Endothelial cell of umbilical vein (primary cell): ENCODE results near the gene WAS. TPM values are rescaled to one million over a fixed set of nuclear protein-coding genes. Genes with fewer than 3 reads are reported as not detected.

Experiments
- BruUV-seq: library from RNA; stranded (reverse); fragments of 400-500 nt; replicated peaks from 2 replicates; lab custom pipeline; 2021; lab: Mats Ljungman, UMichigan
- CTCF ChIA-PET: fragments of 300-600, 350-600 bp; sonication (Branson Sonifier 250); formaldehyde crosslinking; loops from one replicate; lab custom pipeline; 2021; ENCODE audit warnings: antibody characterized with exemption, inconsistent platforms; lab: Charles Lee
- POLR2A ChIA-PET: fragments of 300-600, 350-600 bp; sonication (Branson Sonifier 250); formaldehyde crosslinking; loops from one replicate; lab custom pipeline; 2021; ENCODE audit warnings: antibody characterized with exemption, inconsistent platforms; lab: Charles Lee
- DNase-seq: peaks from one replicate; pipeline ENCODE4 v3.0.0-alpha.2; 2011; ENCODE audit warnings: low read depth, low spot score
- FAIRE-seq: peaks from 2 replicates; lab custom pipeline; 2011; peaks lifted over from hg19 to GRCh38; lab: Jason Lieb, UNC
- H2AFZ ChIP-seq: 2 replicates; pipeline ENCODE4 v1.6.0; 2012; ENCODE audit warnings: low read depth, low read length, control low read depth, inconsistent platforms
- H3K27ac ChIP-seq: 2 replicates; pipeline ENCODE4 v1.5.1; 2011; ENCODE audit warnings: low read depth, mild to moderate bottlenecking, control low read depth, low read length, moderate library complexity; ENCODE audit not compliant: insufficient read depth
- H3K27me3 ChIP-seq, 2 experiments: 2 replicates each; pipeline versions ENCODE4 v1.6.0 to v1.6.1; 2011; ENCODE audit warnings: low read length in 2 of 2, mixed read lengths in 1 of 2; ENCODE audit not compliant: control insufficient read depth in 2 of 2, insufficient read depth in 2 of 2
- H3K36me3 ChIP-seq, 2 experiments: 2 replicates in 1 of 2; 3 replicates in 1 of 2; pipeline ENCODE4 v1.5.1; 2011; ENCODE audit warnings: low read length in 2 of 2, mild to moderate bottlenecking in 1 of 2, moderate library complexity in 1 of 2; ENCODE audit not compliant: control insufficient read depth in 2 of 2, insufficient read depth in 2 of 2; ENCODE audit errors: extremely low read depth in 1 of 2
- H3K4me1 ChIP-seq: 3 replicates; pipeline ENCODE4 v1.5.1; 2011; ENCODE audit warnings: mild to moderate bottlenecking, low read length; ENCODE audit not compliant: control insufficient read depth, insufficient read depth; ENCODE audit errors: extremely low read depth
- H3K4me2 ChIP-seq: 2 replicates; pipeline ENCODE4 v1.6.1; 2011; ENCODE audit warnings: low read length, control low read depth, mixed read lengths; ENCODE audit not compliant: insufficient read depth
- H3K4me3 ChIP-seq, 3 experiments: fragments of 200-600 bp in 1 of 3; sonication (generic), shearing (Covaris generic) in 1 of 3; replicated peaks in 1 of 3; 2 replicates each; pipeline ENCODE4 v1.5.1; 2011 to 2016; ENCODE audit warnings: control low read depth in 3 of 3, low read length in 3 of 3, mild to moderate bottlenecking in 2 of 3, inconsistent platforms in 1 of 3, low read depth in 1 of 3, moderate library complexity in 1 of 3; ENCODE audit not compliant: insufficient read depth in 1 of 3
- H3K79me2 ChIP-seq: 2 replicates; pipeline ENCODE4 v1.6.0; 2012; ENCODE audit warnings: low read length, inconsistent platforms; ENCODE audit not compliant: control insufficient read depth, insufficient read depth
- H3K9ac ChIP-seq: replicated peaks from 2 replicates; pipeline ENCODE3; 2011; ENCODE audit warnings: low read length, control low read depth; ENCODE audit not compliant: insufficient read depth; ENCODE audit errors: extremely low read depth
- H3K9me1 ChIP-seq: replicated peaks from 3 replicates; pipeline ENCODE4 v1.6.0; 2011; ENCODE audit warnings: mild to moderate bottlenecking, low read length; ENCODE audit not compliant: control insufficient read depth, insufficient read depth; ENCODE audit errors: extremely low read depth
- H3K9me3 ChIP-seq: replicated peaks from 2 replicates; pipeline ENCODE4 v1.5.1; 2012; ENCODE audit warnings: low read length, inconsistent platforms; ENCODE audit not compliant: control insufficient read depth, insufficient read depth
- H4K20me1 ChIP-seq: replicated peaks from 2 replicates; pipeline ENCODE3; 2011; ENCODE audit warnings: mild to moderate bottlenecking, low read length; ENCODE audit not compliant: control insufficient read depth, insufficient read depth; ENCODE audit errors: extremely low read depth
- EZH2 ChIP-seq: IDR thresholded peaks from 2 replicates; pipeline ENCODE4 v1.6.1; 2012; ENCODE audit warnings: borderline replicate concordance, low read depth, mild to moderate bottlenecking, moderate library complexity, low read length, inconsistent platforms; ENCODE audit not compliant: severe bottlenecking
- FOS ChIP-seq: IDR thresholded peaks from 2 replicates; pipeline ENCODE4 v1.6.1; 2011; ENCODE audit warnings: mild to moderate bottlenecking, low read length, moderate library complexity, borderline replicate concordance; ENCODE audit not compliant: insufficient read depth
- GATA2 ChIP-seq: IDR thresholded peaks from 2 replicates; pipeline ENCODE4 v1.7.0; 2011; ENCODE audit warnings: low read depth, mild to moderate bottlenecking, moderate library complexity, mixed read lengths, low read length; ENCODE audit not compliant: insufficient read length, insufficient read depth
- JUN ChIP-seq: IDR thresholded peaks from 2 replicates; pipeline ENCODE4 v1.6.1; 2011; ENCODE audit warnings: borderline replicate concordance, low read depth; ENCODE audit not compliant: insufficient read length, insufficient read depth
- MAX ChIP-seq: IDR thresholded peaks from 2 replicates; pipeline ENCODE4 v1.6.1; 2011; ENCODE audit not compliant: insufficient read depth, insufficient read length
- MYC ChIP-seq: IDR thresholded peaks from one replicate; pipeline ENCODE4 v1.6.1; 2011; ENCODE audit warnings: mild to moderate bottlenecking, low read depth, low read length
- POLR2A ChIP-seq: IDR thresholded peaks from 2 replicates; pipeline ENCODE4 v1.6.1; 2012; ENCODE audit warnings: low read depth, mild to moderate bottlenecking, control low read depth, low read length
- POLR2AphosphoS5 ChIP-seq: IDR thresholded peaks from 2 replicates; pipeline ENCODE4 v1.6.1; 2012; ENCODE audit warnings: low read depth, mild to moderate bottlenecking, control low read depth, low read length, moderate library complexity; ENCODE audit not compliant: insufficient read depth
- dilution Hi-C: fragments of 300-500 bp; cut with MboI; formaldehyde crosslinking; loops from one replicate; pipeline ENCODE4 v1.15.0; 2019; ENCODE audit warnings: low sequenced_read_pairs; ENCODE audit not compliant: extremely low pct_ligation_motif_present
- intact Hi-C: fragments of 100-400 bp; cut with micrococcal nuclease; formaldehyde crosslinking; loops from one replicate; pipeline ENCODE4 v1.10.0; 2022
- polyA plus RNA-seq, 4 experiments: library from polyadenylated mRNA; depleted of rRNA in 3 of 4; stranded (reverse) in 3 of 4; unstranded in 1 of 4; fragments of >200 nt; gene quantifications; 2 replicates each; pipeline versions ENCODE4 v1.2.1 to v1.2.3, GENCODE V29; 2011 to 2012; ENCODE audit warnings: missing spikeins in 1 of 4
- total RNA-seq: library from RNA; stranded (reverse); gene quantifications from 2 replicates; pipeline ENCODE4 v1.2.3, GENCODE V29; 2021
- TF ChIP-seq, protein P1 (sequence below), 2 donors: IDR thresholded peaks; 1 replicate in 1 of 2; 2 replicates in 1 of 2; pipeline ENCODE4 v1.5.1; 2011; ENCODE audit warnings: low read length in 2 of 2, mild to moderate bottlenecking in 2 of 2, moderate library complexity in 2 of 2, control low read depth in 1 of 2, inconsistent platforms in 1 of 2, low read depth in 1 of 2; ENCODE audit not compliant: insufficient read depth in 1 of 2; ENCODE audit errors: extremely low read depth in 1 of 2

Gene WAS
- total and polyA plus RNA-seq, 2 donors (not counting 3 experiments of a cell fraction or from before 2014, with no cell fraction given), result 0.73 TPM; not detected in 1

- no peak for FAIRE-seq
These were observed 46.8 kb upstream of the WAS start for GRCh38 chrX:48636776-48637175.

More at GRCh38 chrX:48636776-48637175, 46.8 kb upstream of the WAS start:
- H3K79me2 ChIP-seq, result no peaks in the 10 kb centered on the region
- TF ChIP-seq POLR2AphosphoS5 (no peak), EZH2 (no peak), MYC (no peak), JUN (no peak), POLR2A (no peak), FOS (no peak), MAX (no peak), GATA2 (no peak)
- TF ChIP-seq, protein P1, sequence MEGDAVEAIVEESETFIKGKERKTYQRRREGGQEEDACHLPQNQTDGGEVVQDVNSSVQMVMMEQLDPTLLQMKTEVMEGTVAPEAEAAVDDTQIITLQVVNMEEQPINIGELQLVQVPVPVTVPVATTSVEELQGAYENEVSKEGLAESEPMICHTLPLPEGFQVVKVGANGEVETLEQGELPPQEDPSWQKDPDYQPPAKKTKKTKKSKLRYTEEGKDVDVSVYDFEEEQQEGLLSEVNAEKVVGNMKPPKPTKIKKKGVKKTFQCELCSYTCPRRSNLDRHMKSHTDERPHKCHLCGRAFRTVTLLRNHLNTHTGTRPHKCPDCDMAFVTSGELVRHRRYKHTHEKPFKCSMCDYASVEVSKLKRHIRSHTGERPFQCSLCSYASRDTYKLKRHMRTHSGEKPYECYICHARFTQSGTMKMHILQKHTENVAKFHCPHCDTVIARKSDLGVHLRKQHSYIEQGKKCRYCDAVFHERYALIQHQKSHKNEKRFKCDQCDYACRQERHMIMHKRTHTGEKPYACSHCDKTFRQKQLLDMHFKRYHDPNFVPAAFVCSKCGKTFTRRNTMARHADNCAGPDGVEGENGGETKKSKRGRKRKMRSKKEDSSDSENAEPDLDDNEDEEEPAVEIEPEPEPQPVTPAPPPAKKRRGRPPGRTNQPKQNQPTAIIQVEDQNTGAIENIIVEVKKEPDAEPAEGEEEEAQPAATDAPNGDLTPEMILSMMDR (IDR thresholded peaks at IDR 0.05; ENCODE audit: extremely low read depth in 1 of 2, insufficient read depth in 1 of 2, low read depth in 1 of 2, low read length in 2 of 2), result no peak
- no peak overlapping the region for H3K4me2 ChIP-seq
- H3K4me1 ChIP-seq, result no peaks in the 10 kb centered on the region
- DNase-seq, result no peak
- H3K36me3 ChIP-seq, result no peaks in the 10 kb centered on the region
- no peak overlapping the region for H3K4me3 ChIP-seq
- no peak overlapping the region for H2AFZ ChIP-seq
- H3K27me3 ChIP-seq, result no peaks in the 10 kb centered on the region
- ChIA-PET POLR2A (no interaction called here), CTCF (no interaction called here)
- no peaks in the 10 kb centered on the region for H3K9me3 ChIP-seq
- no peak overlapping the region for H3K27ac ChIP-seq
- dilution Hi-C loops, result no loop called here
- H3K9ac ChIP-seq, result no peak overlapping the region
- H4K20me1 ChIP-seq, result no peaks in the 10 kb centered on the region
- no peaks in the 10 kb centered on the region for H3K9me1 ChIP-seq
- BruUV-seq, result no TSS peak
- intact Hi-C loops, result no loop called here
